ENCODE results near the gene STK35.
"Not testable (repeated sequence)": the region's sequence is repeated elsewhere in the genome, so short reads cannot be mapped to it uniquely, and the experiment has no call there.

Gene STK35

DNA sequence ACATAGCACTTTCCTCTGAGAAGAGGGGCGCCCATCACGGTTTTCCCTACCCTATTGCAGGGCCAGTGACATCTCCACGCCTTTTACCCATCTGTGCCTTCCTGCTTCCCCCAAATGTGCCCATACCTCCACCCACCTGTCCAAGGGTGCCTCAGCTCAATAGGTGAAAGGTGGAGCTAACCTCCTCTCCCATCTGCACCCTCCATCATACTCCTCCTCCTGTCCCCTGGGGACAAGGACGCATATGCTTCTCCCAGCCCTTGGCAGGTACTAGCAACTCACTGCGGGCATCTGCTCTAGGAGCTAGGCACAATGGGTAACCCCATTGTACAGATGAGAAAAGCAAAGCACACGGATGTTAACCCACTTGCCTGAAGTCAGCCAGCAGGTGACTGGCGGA lies 62.8 kb downstream of the STK35 start:
- no peak for DNase-seq

- no peak for DNase-seq
Measured at GRCh38 chr20:2164966-2165365, 63.3 kb downstream of the STK35 start.

- DNase-seq: no peak
Measured at GRCh38 chr20:2165871-2166270, 64.2 kb downstream of the STK35 start.

- DNase-seq: no peak
Measured at GRCh38 chr20:2167112-2167511, 65.5 kb downstream of the STK35 start.

DNA sequence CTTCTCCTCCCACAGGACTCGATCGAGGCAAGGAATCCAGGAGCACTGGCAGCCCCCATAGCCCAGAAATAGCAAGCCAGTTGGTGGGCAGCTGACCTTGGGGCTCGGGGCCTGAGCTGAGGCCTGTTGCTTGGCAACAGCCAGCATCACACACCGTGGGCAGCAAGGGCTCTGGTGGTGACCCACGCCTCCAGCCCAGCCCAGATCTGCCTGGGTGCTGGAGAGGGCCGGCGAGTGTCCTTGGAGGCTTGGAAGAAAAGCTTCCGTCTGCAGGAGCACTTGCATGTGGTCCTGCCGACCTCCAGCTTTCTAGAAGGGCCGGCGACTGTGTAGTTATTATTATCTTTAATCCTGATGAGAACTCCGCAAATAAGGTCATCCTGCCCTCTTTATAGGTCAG lies 67.3 kb downstream of the STK35 start:
- no peak for DNase-seq

DNA sequence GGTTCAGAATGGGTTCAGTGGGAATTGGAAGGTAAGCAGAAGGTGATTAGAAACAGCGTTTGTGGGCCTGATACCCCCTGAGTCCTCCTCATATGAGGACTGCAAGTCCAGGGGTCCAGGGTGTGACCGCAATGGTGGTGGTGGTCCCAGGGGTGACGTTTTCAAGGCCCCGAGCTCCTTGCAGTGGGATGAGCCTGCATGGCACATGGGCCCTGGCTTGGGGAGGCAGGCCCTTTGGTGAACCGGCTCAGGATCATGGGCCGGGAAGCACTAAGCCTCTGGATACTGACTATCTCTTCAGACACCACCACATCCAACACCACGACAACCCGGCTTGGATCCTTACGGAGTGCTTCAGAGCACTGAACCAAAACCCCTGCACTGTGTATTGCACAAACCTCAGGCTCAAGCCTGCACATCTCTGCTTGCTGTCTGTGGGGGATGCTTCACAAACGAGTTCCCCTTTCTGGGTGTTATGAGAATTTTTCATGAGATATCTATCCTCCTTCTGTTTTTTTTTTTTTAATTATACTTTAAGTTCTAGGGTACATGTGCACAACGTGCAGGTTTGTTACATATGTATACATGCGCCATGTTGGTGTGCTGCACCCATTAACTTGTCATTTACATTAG lies 67.9 kb downstream of the STK35 start:
- no peak for DNase-seq

- DNase-seq: no peak
Measured at GRCh38 chr20:2170404-2170803, 68.8 kb downstream of the STK35 start.

DNA sequence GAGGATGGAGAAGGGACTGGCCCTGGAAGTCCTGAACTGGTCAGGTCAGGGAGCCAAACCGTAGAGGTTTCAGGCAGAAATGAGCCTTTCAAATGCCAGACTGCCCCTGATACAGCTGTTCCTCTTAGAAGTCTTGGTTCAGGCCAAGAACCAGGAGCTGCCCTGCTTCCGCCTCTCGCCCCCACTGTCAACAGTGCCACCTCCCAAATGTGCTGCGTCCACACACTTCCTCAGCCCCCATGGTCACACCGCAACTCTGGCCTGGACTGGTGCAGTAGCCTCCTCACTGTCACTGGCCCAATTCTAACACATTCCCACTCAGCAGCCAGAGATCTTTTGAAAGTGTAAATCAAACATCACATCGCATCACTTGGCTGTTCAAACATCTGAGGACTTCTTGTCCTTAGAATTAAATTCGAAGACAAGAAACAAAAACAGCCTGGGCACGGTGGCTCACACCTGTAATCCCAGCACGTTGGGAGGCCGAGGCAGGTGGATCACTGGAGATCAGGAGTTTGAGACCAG lies 69.7 kb downstream of the STK35 start:
- no peak for DNase-seq

DNA sequence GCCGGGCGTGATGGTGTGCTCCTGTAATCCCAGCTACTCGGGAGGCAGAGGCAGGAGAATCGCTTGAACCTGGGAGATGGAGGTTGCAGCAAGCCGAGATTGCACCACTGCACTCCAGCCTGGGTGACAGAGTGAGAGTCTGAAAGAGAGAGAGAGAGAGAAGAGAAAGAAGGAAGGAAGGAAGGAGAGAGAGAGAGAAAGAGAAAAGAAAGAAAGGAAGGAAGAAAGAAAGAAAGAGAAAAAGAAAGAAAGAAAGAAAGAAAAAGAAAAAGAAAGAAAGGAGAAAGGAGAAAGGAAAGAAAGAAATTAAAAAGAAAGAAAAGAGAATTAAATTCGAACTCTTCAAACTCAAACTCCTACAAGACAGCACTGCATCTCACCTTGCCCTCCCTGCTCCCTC lies 70.2 kb downstream of the STK35 start:
- not testable (repeated sequence) for DNase-seq

GRCh38 chr20:2172305-2173175 lies 70.9 kb downstream of the STK35 start:
- peak; percentile 69 for DNase-seq

- no peak for DNase-seq
Measured at GRCh38 chr20:2173186-2173585, 71.6 kb downstream of the STK35 start.

DNA sequence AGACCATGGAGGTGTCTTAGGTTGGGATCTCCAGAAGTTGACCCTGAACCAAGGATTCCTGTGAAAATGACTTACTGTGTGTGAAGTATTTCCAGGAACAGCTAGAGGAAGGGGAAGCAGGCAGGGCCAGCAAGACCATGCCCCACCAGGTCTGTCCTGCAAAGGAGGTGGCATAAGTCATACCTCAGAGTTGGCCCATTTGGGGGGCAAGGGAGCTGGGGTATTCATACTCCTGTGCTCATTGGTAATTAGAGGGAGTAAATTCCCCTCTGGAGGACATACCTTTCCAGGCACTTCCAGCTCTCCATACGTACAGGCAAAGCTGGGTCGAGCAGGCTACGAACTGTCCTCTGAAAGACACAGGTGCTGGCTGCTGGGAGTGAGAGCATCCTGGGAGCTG lies 72.4 kb downstream of the STK35 start:
- no peak for DNase-seq

- no peak for DNase-seq
Measured at GRCh38 chr20:2176946-2177345, 75.3 kb downstream of the STK35 start.

DNA sequence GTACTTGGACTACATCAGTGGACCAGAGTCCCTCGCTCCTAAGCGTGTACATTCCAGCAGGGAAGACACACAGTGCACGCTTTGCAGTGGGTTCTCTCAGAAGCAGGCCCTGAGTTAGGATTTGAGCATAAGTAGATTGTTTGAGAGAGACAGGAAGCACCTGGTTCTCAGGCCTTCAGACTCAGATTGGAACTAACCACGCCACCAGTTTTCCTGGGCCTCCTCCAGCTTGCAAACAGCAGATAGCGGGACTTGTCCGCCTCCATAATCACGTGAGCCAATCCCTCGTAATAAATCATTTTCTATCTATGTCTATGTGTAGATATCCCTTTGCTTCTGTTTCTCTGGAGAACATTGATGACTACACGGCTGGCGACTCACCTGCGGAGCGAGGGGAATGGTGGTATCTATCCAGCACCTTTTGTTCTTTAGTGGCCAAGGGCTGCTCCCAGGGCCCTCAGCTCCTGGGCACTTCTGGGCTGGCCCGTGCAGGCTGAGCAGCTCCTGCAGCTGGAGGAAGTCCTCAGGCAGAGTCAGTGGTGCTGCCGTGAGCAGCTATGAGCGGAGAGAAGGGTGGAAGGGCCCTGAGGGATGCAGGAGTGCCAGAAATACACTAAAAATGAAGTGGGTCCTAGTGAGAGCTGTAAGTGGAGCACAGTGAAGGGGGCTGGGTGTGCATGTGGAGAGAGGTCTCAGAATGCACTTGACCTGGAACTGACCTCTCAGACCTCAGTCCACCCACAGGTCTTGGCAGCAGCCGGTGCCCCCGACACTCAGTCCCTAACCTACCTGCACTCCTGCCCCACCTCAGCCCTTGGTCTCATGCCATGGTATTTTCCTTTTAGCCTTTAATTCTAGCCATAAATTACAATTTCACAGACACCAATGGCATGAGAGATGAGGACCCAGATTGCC lies 76.9 kb downstream of the STK35 start:
- DNase-seq: no peak

- DNase-seq: no peak
Measured at GRCh38 chr20:2179233-2179580, 77.6 kb downstream of the STK35 start.

GRCh38 chr20:2179949-2180348 lies 78.3 kb downstream of the STK35 start:
- DNase-seq: no peak

- DNase-seq: no peak
Measured at GRCh38 chr20:2183381-2183780, 81.8 kb downstream of the STK35 start.

DNA sequence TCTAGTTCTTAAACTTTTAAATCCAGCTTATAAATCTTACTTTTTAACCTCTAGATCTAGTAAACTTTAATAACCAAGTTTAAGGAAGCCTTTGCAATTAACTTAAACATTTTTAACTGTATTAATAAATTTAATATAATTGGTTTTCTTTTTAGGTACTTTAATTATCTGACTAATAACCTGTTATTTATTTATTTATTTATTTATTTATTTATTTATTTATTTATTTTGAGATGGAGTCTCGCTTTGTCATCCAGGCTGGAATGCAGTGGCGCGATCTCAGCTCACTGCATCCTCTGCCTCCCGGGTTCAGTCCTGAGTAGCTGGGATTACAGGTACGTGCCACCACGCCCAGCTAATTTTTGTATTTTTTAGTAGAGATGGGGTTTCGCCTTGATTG lies 83.3 kb downstream of the STK35 start:
- not testable (repeated sequence) for DNase-seq

DNA sequence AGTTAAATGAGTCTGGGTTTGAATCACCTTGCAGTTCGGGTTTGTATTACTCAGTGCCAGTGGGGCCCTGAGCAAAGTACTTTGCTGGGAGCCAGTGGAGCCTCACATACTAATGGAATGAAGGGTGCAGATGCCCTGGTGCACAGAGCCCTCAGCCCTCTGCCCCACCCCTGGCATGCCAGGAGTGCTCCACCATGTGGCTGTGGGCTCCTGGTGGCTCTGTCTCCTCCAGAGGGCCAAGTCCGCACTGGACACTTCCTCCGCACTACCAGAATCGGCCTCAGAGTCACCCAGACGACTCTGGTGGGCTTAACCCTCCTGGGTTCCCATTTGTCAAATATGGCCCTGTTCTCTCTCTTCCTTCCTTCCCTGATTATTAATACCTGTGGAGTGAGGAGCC lies 94.0 kb downstream of the STK35 start:
- no peak for DNase-seq

- no peak for DNase-seq
Measured at GRCh38 chr20:2197166-2197565, 95.5 kb downstream of the STK35 start.

Measured in activated naive CD4-positive, alpha-beta T cell treated with Interleukin-2 at 50 U/mL for 16 hours (primary cell).